ENCODE data around the gene PSMG2. TPM values are rescaled to one million over a fixed set of nuclear protein-coding genes. Genes with fewer than 3 reads are reported as not detected.
A peak's percentile ranks its signal among the peaks of the same experiment; 100 is the strongest.

The PSMG2 gene
- total and polyA plus RNA-seq, 9 of the 15 experiments (the other 6 are each of a cell fraction or from before 2014, with no cell fraction given), result 59.9 to 271 (median 111) TPM

DNA sequence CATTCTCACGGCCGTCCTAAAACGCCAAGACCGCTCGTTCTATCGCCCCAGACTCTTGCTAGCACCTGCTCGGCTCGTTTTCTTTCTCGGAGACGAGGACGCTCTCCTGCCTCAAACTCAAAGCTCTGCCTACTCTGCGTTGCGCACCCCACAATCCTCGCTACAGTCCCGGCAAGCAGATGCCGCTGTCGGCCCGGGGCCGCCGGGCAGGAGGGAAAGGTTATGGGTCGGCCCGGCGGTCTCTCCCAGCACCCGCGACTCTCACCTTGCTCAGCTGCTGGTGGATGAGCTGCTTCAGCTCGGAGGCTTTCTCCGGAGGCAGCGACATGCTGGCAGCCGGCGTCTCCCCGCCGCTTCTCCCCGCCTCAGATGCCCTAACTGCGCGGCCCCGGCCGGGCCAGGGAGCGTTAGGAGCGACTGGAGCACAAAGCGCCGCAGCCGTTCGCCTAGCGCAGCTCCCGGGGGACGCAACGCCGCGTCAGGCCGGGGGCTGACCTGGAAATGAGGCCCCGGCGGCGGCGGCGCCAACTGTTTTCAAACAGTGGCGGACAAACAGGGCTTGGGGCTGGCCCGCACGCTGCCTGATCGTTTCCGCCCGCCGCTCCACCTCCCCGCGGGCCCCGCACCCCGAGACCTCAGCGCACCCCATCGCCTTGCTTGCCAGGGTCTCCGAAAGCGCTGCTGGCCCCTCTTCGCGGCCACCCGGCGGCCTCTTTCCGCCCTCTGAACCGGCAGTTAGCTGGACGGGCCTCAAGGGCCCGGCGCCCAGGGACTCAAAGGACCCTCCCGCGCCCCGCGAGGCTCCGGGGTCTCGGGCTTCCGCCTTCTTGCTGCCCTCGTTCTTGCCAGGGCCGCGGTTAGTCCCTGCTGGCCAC, at the start of gene PSMG2, which contains the start of gene CEP76 (continued):
- no peak for TF ChIP-seq ZNF311 (CRISPR knock-in tag; IDR thresholded peaks at IDR 0.05)
- no peak for TF ChIP-seq KLF1 (tag; IDR thresholded peaks at IDR 0.05)
- TF ChIP-seq CHD4 (IDR thresholded peaks at IDR 0.05; ENCODE audit: insufficient read depth, insufficient replicate concordance, low read depth, low read length, poor library complexity, severe bottlenecking), result no peak
- TF ChIP-seq SIN3B (IDR thresholded peaks at IDR 0.05; ENCODE audit: low read depth), result peak; percentile 89
- no peak for TF ChIP-seq ZNF12 (CRISPR knock-in tag; IDR thresholded peaks at IDR 0.05)
- peak; percentile 69 to 80; a peak in 2 of 4 replicates for TF ChIP-seq SIN3A (IDR thresholded peaks at IDR 0.05; ENCODE audit: borderline replicate concordance in 2 of 2, control insufficient read depth in 1 of 2, low read depth in 2 of 2, low read length in 2 of 2)
- TF ChIP-seq TCF15 (CRISPR knock-in tag; IDR thresholded peaks at IDR 0.05), result no peak
- TF ChIP-seq FOXO4 (CRISPR knock-in tag; IDR thresholded peaks at IDR 0.05), result no peak
- TF ChIP-seq, protein P1, sequence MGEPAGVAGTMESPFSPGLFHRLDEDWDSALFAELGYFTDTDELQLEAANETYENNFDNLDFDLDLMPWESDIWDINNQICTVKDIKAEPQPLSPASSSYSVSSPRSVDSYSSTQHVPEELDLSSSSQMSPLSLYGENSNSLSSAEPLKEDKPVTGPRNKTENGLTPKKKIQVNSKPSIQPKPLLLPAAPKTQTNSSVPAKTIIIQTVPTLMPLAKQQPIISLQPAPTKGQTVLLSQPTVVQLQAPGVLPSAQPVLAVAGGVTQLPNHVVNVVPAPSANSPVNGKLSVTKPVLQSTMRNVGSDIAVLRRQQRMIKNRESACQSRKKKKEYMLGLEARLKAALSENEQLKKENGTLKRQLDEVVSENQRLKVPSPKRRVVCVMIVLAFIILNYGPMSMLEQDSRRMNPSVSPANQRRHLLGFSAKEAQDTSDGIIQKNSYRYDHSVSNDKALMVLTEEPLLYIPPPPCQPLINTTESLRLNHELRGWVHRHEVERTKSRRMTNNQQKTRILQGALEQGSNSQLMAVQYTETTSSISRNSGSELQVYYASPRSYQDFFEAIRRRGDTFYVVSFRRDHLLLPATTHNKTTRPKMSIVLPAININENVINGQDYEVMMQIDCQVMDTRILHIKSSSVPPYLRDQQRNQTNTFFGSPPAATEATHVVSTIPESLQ (CRISPR knock-in tag; IDR thresholded peaks at IDR 0.05), result no peak
- no peak for TF ChIP-seq ZNF354B (CRISPR knock-in tag; IDR thresholded peaks at IDR 0.05)
- TF ChIP-seq, protein P2, sequence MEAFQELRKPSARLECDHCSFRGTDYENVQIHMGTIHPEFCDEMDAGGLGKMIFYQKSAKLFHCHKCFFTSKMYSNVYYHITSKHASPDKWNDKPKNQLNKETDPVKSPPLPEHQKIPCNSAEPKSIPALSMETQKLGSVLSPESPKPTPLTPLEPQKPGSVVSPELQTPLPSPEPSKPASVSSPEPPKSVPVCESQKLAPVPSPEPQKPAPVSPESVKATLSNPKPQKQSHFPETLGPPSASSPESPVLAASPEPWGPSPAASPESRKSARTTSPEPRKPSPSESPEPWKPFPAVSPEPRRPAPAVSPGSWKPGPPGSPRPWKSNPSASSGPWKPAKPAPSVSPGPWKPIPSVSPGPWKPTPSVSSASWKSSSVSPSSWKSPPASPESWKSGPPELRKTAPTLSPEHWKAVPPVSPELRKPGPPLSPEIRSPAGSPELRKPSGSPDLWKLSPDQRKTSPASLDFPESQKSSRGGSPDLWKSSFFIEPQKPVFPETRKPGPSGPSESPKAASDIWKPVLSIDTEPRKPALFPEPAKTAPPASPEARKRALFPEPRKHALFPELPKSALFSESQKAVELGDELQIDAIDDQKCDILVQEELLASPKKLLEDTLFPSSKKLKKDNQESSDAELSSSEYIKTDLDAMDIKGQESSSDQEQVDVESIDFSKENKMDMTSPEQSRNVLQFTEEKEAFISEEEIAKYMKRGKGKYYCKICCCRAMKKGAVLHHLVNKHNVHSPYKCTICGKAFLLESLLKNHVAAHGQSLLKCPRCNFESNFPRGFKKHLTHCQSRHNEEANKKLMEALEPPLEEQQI (IDR thresholded peaks at IDR 0.05), result no peak
- no peak for TF ChIP-seq ZC3H8 (IDR thresholded peaks at IDR 0.05)
- TF ChIP-seq, protein P3, sequence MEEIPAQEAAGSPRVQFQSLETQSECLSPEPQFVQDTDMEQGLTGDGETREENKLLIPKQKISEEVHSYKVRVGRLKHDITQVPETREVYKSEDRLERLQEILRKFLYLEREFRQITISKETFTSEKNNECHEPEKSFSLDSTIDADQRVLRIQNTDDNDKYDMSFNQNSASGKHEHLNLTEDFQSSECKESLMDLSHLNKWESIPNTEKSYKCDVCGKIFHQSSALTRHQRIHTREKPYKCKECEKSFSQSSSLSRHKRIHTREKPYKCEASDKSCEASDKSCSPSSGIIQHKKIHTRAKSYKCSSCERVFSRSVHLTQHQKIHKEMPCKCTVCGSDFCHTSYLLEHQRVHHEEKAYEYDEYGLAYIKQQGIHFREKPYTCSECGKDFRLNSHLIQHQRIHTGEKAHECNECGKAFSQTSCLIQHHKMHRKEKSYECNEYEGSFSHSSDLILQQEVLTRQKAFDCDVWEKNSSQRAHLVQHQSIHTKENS (CRISPR knock-in tag; IDR thresholded peaks at IDR 0.05), result no peak
- no peak for TF ChIP-seq ASH1L (IDR thresholded peaks at IDR 0.05; ENCODE audit: borderline replicate concordance, low read depth, partially characterized antibody)
- TF ChIP-seq, protein P4, sequence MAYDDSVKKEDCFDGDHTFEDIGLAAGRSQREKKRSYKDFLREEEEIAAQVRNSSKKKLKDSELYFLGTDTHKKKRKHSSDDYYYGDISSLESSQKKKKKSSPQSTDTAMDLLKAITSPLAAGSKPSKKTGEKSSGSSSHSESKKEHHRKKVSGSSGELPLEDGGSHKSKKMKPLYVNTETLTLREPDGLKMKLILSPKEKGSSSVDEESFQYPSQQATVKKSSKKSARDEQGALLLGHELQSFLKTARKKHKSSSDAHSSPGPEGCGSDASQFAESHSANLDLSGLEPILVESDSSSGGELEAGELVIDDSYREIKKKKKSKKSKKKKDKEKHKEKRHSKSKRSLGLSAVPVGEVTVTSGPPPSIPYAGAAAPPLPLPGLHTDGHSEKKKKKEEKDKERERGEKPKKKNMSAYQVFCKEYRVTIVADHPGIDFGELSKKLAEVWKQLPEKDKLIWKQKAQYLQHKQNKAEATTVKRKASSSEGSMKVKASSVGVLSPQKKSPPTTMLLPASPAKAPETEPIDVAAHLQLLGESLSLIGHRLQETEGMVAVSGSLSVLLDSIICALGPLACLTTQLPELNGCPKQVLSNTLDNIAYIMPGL (CRISPR knock-in tag; IDR thresholded peaks at IDR 0.05), result 0 out of 2 replicates have a peak, but pooled peaks have one; percentile 30
- TF ChIP-seq OTX1 (CRISPR knock-in tag; IDR thresholded peaks at IDR 0.05), result no peak
- no peak for TF ChIP-seq TAF15 (IDR thresholded peaks at IDR 0.05; ENCODE audit: low read depth, low read length)

All from K562 (cell line).